ENCODE measurements around the gene MORC4.
A peak's percentile ranks its signal among the peaks of the same experiment; 100 is the strongest.

Gene MORC4

DNA sequence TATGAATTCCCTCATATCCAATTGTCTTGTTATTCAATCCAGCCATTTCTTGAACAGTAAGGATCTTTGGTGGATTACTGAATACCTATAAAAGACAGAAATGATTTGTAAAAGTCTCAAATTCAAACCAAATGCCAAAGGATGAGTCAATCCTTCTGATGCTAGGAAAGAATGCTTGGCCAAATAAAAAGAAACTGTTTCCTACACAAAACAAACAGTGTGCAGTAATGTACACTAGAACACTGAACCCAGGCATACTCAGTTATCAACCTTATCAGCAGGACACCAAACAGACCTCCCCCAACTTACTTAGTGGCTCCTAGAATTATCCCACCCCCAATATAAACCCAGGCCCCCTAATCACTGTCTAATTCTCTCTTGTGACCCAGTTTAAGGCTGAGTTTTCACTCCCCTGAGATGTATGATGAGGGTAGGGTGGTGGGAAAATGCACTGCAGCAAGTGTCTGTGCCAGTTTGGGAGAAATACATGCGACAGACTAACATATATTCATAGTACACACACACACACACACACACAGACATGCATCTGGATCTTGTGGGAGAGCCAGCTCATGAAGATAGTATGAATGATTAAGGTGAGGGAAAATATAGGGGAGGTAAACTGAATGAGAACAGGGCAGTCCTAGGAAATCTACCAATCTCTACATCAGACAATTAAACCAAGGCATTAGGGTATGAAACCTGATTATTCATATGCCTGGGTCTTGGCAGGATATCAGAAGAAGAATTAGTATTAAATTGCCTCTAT lies 44.8 kb downstream of the MORC4 start:
- TF ChIP-seq Cebpa-rat (IDR thresholded peaks at IDR 0.05), result no peak
- H3K27me3 ChIP-seq, result peaks cover 78% of the 10 kb centered on the region
- no peak overlapping the region for H3K4me2 ChIP-seq
- peaks cover 18% of the 10 kb centered on the region; the same call in 1 of the 2 replicates for H4K20me1 ChIP-seq
- no peaks in the 10 kb centered on the region for H3K4me1 ChIP-seq
- H3K9me3 ChIP-seq, result no peaks in the 10 kb centered on the region
- no peak overlapping the region for H3K27ac ChIP-seq
- H3K36me3 ChIP-seq, result no peaks in the 10 kb centered on the region
- no peak overlapping the region for H3K4me3 ChIP-seq
- H3K9ac ChIP-seq, result no peak overlapping the region

GRCh38 chrX:106954041-106954440 lies 46.0 kb downstream of the MORC4 start:
- H3K27ac ChIP-seq, result no peak overlapping the region
- no peak for TF ChIP-seq Cebpa-rat (IDR thresholded peaks at IDR 0.05)
- no peaks in the 10 kb centered on the region for H3K36me3 ChIP-seq
- peaks cover 78% of the 10 kb centered on the region for H3K27me3 ChIP-seq
- H4K20me1 ChIP-seq, result peaks cover 18% of the 10 kb centered on the region; the same call in 1 of the 2 replicates
- H3K9me3 ChIP-seq, result no peaks in the 10 kb centered on the region
- no peaks in the 10 kb centered on the region for H3K4me1 ChIP-seq
- H3K9ac ChIP-seq, result no peak overlapping the region
- no peak overlapping the region for H3K4me3 ChIP-seq
- no peak overlapping the region for H3K4me2 ChIP-seq

DNA sequence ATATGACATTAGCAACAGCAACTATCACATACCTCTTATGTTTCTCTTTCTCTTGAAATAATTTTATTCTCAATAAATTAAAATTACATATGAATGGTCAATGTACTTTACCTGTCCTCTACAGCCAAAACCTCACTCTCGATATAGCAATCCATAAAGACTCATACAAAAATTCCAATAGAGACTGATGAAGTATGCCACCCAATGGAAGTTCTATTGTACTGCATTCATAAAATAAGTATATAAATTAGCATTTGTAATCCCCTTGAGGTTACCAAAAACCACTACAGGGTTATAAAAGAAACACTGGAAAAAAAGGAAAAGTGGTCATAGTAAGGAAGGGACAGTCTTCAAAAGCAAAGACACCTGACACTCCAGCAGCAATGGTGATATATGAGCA lies 47.0 kb downstream of the MORC4 start:
- H3K4me1 ChIP-seq, result no peaks in the 10 kb centered on the region
- H3K36me3 ChIP-seq, result no peaks in the 10 kb centered on the region
- H3K4me3 ChIP-seq, result no peak overlapping the region
- no peak overlapping the region for H3K9ac ChIP-seq
- peaks cover 11% of the 10 kb centered on the region; the same call in 1 of the 2 replicates for H4K20me1 ChIP-seq
- TF ChIP-seq Cebpa-rat (IDR thresholded peaks at IDR 0.05), result no peak
- H3K4me2 ChIP-seq, result no peak overlapping the region
- H3K27ac ChIP-seq, result no peak overlapping the region
- no peaks in the 10 kb centered on the region for H3K9me3 ChIP-seq
- peaks cover 77% of the 10 kb centered on the region for H3K27me3 ChIP-seq

- Histone ChIP-seq H4K20me1 (peaks cover 10% of the 10 kb centered on the region; the same call in 1 of the 2 replicates), H3K9me3 (no peaks in the 10 kb centered on the region), H3K36me3 (no peaks in the 10 kb centered on the region), H3K4me3 (no peak overlapping the region), H3K27me3 (peaks cover 73% of the 10 kb centered on the region), H3K4me2 (no peak overlapping the region), H3K27ac (no peak overlapping the region), H3K9ac (no peak overlapping the region), H3K4me1 (no peaks in the 10 kb centered on the region)
- no peak for TF ChIP-seq Cebpa-rat (IDR thresholded peaks at IDR 0.05)
Measured at GRCh38 chrX:106952538-106952937, 47.5 kb downstream of the MORC4 start.

DNA sequence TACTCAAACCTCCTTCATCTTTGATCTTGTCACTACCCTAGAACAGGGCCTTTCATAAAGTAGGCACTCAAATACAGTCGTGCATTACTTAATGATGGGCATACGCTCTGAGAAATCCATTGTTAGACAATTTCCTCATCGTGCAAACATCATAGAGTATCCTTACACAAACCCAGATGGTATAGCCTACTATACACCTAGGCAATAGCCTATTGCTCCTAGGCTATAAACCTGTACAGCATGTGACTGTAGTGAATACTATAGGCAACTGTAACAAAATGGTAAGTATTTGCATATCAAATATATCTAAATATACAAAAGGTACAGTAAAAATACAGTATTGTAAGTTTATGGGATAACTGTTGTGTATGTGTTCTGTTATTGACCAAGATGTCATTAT lies 47.9 kb downstream of the MORC4 start:
- Histone ChIP-seq H3K9me3 (no peaks in the 10 kb centered on the region), H3K4me3 (no peak overlapping the region), H4K20me1 (peaks cover 10% of the 10 kb centered on the region; the same call in 1 of the 2 replicates), H3K27ac (no peak overlapping the region), H3K4me1 (no peaks in the 10 kb centered on the region), H3K4me2 (no peak overlapping the region), H3K9ac (no peak overlapping the region), H3K36me3 (no peaks in the 10 kb centered on the region), H3K27me3 (peaks cover 68% of the 10 kb centered on the region)
- no peak for TF ChIP-seq Cebpa-rat (IDR thresholded peaks at IDR 0.05)

GRCh38 chrX:106951230-106951629 lies 48.8 kb downstream of the MORC4 start:
- Histone ChIP-seq H4K20me1 (peaks cover 5% of the 10 kb centered on the region; the same call in 1 of the 2 replicates), H3K9ac (no peak overlapping the region), H3K4me3 (no peak overlapping the region), H3K27me3 (peaks cover 66% of the 10 kb centered on the region), H3K9me3 (no peaks in the 10 kb centered on the region), H3K27ac (no peak overlapping the region), H3K4me2 (no peak overlapping the region), H3K36me3 (no peaks in the 10 kb centered on the region), H3K4me1 (no peaks in the 10 kb centered on the region)
- TF ChIP-seq Cebpa-rat (IDR thresholded peaks at IDR 0.05), result peak; percentile 93

- no peak overlapping the region for H3K4me3 ChIP-seq
- H3K4me1 ChIP-seq, result no peaks in the 10 kb centered on the region
- no peak overlapping the region for H3K9ac ChIP-seq
- no peaks in the 10 kb centered on the region for H3K36me3 ChIP-seq
- no peak overlapping the region for H3K27ac ChIP-seq
- no peaks in the 10 kb centered on the region for H4K20me1 ChIP-seq
- no peak overlapping the region for H3K4me2 ChIP-seq
- H3K27me3 ChIP-seq, result peaks cover 64% of the 10 kb centered on the region
- TF ChIP-seq Cebpa-rat (IDR thresholded peaks at IDR 0.05), result no peak
- no peaks in the 10 kb centered on the region for H3K9me3 ChIP-seq
Measured at GRCh38 chrX:106950381-106950780, 49.6 kb downstream of the MORC4 start.

GRCh38 chrX:106949366-106949765 lies 50.6 kb downstream of the MORC4 start:
- peaks cover 65% of the 10 kb centered on the region for H3K27me3 ChIP-seq
- H3K9me3 ChIP-seq, result no peaks in the 10 kb centered on the region
- H4K20me1 ChIP-seq, result no peaks in the 10 kb centered on the region
- no peak overlapping the region for H3K4me2 ChIP-seq
- no peak overlapping the region for H3K9ac ChIP-seq
- H3K4me1 ChIP-seq, result no peaks in the 10 kb centered on the region
- no peak overlapping the region for H3K4me3 ChIP-seq
- no peak for TF ChIP-seq Cebpa-rat (IDR thresholded peaks at IDR 0.05)
- no peak overlapping the region for H3K27ac ChIP-seq
- no peaks in the 10 kb centered on the region for H3K36me3 ChIP-seq

GRCh38 chrX:106948641-106949040 lies 51.4 kb downstream of the MORC4 start:
- no peak overlapping the region for H3K9ac ChIP-seq
- no peak overlapping the region for H3K4me2 ChIP-seq
- peaks cover 65% of the 10 kb centered on the region for H3K27me3 ChIP-seq
- no peaks in the 10 kb centered on the region for H3K36me3 ChIP-seq
- TF ChIP-seq Cebpa-rat (IDR thresholded peaks at IDR 0.05), result no peak
- H4K20me1 ChIP-seq, result no peaks in the 10 kb centered on the region
- no peaks in the 10 kb centered on the region for H3K9me3 ChIP-seq
- H3K4me3 ChIP-seq, result no peak overlapping the region
- H3K27ac ChIP-seq, result no peak overlapping the region
- no peaks in the 10 kb centered on the region for H3K4me1 ChIP-seq

- no peak overlapping the region for H3K9ac ChIP-seq
- no peaks in the 10 kb centered on the region; the same call in 1 of the 2 replicates for H4K20me1 ChIP-seq
- no peaks in the 10 kb centered on the region for H3K4me1 ChIP-seq
- H3K27ac ChIP-seq, result no peak overlapping the region
- H3K9me3 ChIP-seq, result no peaks in the 10 kb centered on the region
- no peak overlapping the region for H3K4me2 ChIP-seq
- TF ChIP-seq Cebpa-rat (IDR thresholded peaks at IDR 0.05), result no peak
- H3K36me3 ChIP-seq, result no peaks in the 10 kb centered on the region; the same call in 1 of the 2 replicates
- no peak overlapping the region for H3K4me3 ChIP-seq
- peaks cover 82% of the 10 kb centered on the region for H3K27me3 ChIP-seq
Measured at GRCh38 chrX:106946464-106946863, 53.5 kb downstream of the MORC4 start.

Data from BLaER1 (cell line).